Spleen (tissue), 7 donors: Measurements from ENCODE around the gene VPS35.

Experiments used
- CTCF ChIP-seq, 11 experiments: fragments of 200-600 bp in 7 of 11; fragments of 450-650 bp in 4 of 11; sonication (generic) in 4 of 11; IDR thresholded peaks in 8 of 11; conservative IDR thresholded peaks in 3 of 11; 1 replicate in 7 of 11; 2 replicates in 4 of 11; pipeline versions ENCODE4 v1.4.0 to v1.8.0; 2016 to 2021; ENCODE audit warnings: antibody characterized with exemption in 11 of 11, inconsistent platforms in 4 of 11, mild to moderate bottlenecking in 1 of 11
- POLR2A ChIP-seq, 3 donors: fragments of 450-650 bp; IDR thresholded peaks; one replicate each; pipeline ENCODE4 v1.5.1; 2017; ENCODE audit warnings: antibody characterized with exemption in 3 of 3, mild to moderate bottlenecking in 1 of 3
- donor health status: DM: no; HTN: no; CAD: no; lungs with moderate emphysema.
- donor health status: DM: no; HTN: no; CAD: no.
- donor health status: DM: no; HTN: no; CAD: no.

DNA sequence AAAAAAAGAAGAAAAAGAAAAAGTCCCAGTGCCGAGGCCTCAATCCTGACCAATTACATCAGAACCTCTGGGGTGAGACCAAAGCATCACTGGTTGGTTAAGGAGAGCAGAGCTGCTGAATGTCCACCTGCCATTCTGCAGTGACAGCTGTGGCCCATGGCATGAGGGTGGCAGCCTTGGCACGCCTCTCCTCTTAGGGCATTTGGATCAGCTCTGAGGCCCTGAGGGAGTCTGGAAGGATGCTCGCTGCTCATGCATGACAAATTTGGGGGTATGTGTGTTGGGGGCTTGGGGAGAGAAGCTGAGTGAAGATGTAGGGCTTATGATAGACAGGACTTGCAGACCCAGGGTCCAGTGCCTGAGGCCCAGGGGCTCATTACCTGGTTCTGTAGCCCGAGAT is 32.9 kb upstream of the VPS35 start:
- TF ChIP-seq POLR2A (IDR thresholded peaks at IDR 0.05) (no peak), CTCF (IDR thresholded peaks at IDR 0.05 in 8 of 11, conservative IDR thresholded peaks at IDR 0.05 in 3 of 11) (no peak)
